ENCODE measurements around the gene GRIA4.

DNA sequence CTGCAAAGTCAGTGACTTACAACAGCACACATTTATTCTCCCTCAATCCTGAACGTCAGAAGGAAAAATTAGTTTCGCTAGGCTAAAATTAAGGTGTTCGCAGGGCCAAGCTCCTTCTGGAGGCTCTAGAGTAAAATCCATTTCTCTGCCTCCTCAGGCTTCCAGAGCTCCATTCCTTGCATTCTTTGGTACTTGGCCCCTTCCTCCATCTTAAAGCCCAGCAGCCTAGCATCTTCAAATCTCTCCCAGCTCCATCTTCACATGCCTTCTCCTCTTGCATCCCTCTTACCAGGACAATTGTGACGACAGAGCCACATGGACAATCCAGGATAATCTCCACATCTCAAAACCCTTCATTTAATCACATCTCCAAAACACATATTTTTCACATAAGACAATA is 165.0 kb downstream of the GRIA4 start:
- no peak for TF ChIP-seq GATA3 (IDR thresholded peaks at IDR 0.05; ENCODE audit: low read depth, low read length)
- no peak for TF ChIP-seq GATA2 (IDR thresholded peaks at IDR 0.05; ENCODE audit: low read depth, low read length)
